Esophagus (tissue), 2 donors: Measurements from ENCODE around the gene KLRC3. TPM values are rescaled to one million over a fixed set of nuclear protein-coding genes. Genes with fewer than 3 reads are reported as not detected.

Experiments
- H3K27ac ChIP-seq, 2 donors: one replicate each; pipeline ENCODE4 v1.5.1; 2013; ENCODE audit warnings: low read depth in 2 of 2, mild to moderate bottlenecking in 2 of 2, inconsistent platforms in 1 of 2, low read length in 1 of 2, moderate library complexity in 1 of 2
- H3K27me3 ChIP-seq, 2 donors: one replicate each; pipeline ENCODE4 v1.6.1; 2013; ENCODE audit warnings: low read length in 2 of 2, control low read depth in 1 of 2, mild to moderate bottlenecking in 1 of 2; ENCODE audit not compliant: insufficient read depth in 2 of 2, control insufficient read depth in 1 of 2
- H3K36me3 ChIP-seq, 2 donors: one replicate each; pipeline ENCODE4 v1.6.1; 2013; ENCODE audit warnings: low read length in 1 of 2; ENCODE audit not compliant: control insufficient read depth in 2 of 2, insufficient read depth in 2 of 2
- H3K4me1 ChIP-seq, 2 donors: one replicate each; pipeline ENCODE4 v1.6.1; 2013; ENCODE audit warnings: low read length in 1 of 2; ENCODE audit not compliant: control insufficient read depth in 2 of 2, insufficient read depth in 2 of 2
- H3K4me3 ChIP-seq, 2 donors: one replicate each; pipeline ENCODE4 v1.5.1; 2013; ENCODE audit warnings: low read length in 2 of 2, mild to moderate bottlenecking in 2 of 2, low read depth in 1 of 2, moderate library complexity in 1 of 2
- H3K9me3 ChIP-seq, 2 donors: one replicate each; pipeline ENCODE4 v1.6.1; 2013; ENCODE audit warnings: mild to moderate bottlenecking in 2 of 2, low read depth in 1 of 2, low read length in 1 of 2, moderate library complexity in 1 of 2; ENCODE audit not compliant: control insufficient read depth in 2 of 2, insufficient read depth in 1 of 2
- WGBS, 2 donors: extraction: QIAGEN DNeasy Blood & Tissue Kit; methylation state at CpG; one replicate each; pipeline ENCODE4 v1.1.7; 2013; 5-methylcytosine and 5-hydroxymethylcytosine counted together
- polyA plus RNA-seq, 2 donors: library from polyadenylated mRNA; stranded (reverse); fragments of 200-250 nt; gene quantifications; one replicate each; pipeline ENCODE4 v1.2.3, GENCODE V29; 2013
- donor health status: healthy with polysubstance abuse.
- donor health status: Bipolar disorder and iron deficiency.

Gene KLRC3
- polyA plus RNA-seq, 2 donors = 0.06 to 0.18 TPM

GRCh38 chr12:10364815-10365622 is 55.4 kb downstream of the KLRC3 start:
- Histone ChIP-seq H3K4me1 (peaks cover 0 to 5% of the 10 kb centered on the region in 2 donors), H3K27ac (peak overlapping the region; percentile 96), H3K36me3 (no peaks in the 10 kb centered on the region), H3K9me3 (no peaks in the 10 kb centered on the region), H3K4me3 (peak overlapping the region; percentile 51 to 68), H3K27me3 (no peaks in the 10 kb centered on the region)
- 1% methylated on average over 15 of the region's 15 CpGs for WGBS, 2 donors

- no peaks in the 10 kb centered on the region for H3K27me3 ChIP-seq
- H3K9me3 ChIP-seq = no peaks in the 10 kb centered on the region
- H3K4me3 ChIP-seq = peak overlapping the region; percentile 51 to 68
- peaks cover 0 to 5% of the 10 kb centered on the region in 2 donors for H3K4me1 ChIP-seq
- no peaks in the 10 kb centered on the region for H3K36me3 ChIP-seq
- WGBS, 2 donors = 13 to 14% methylated on average over 19 of the region's 19 CpGs
- peak overlapping the region; percentile 96 for H3K27ac ChIP-seq
Measured at GRCh38 chr12:10363914-10364814, 56.2 kb downstream of the KLRC3 start.

- H3K36me3 ChIP-seq = no peaks in the 10 kb centered on the region
- peak overlapping the region; percentile 96 for H3K27ac ChIP-seq
- H3K4me3 ChIP-seq = peak overlapping the region; percentile 51 to 68
- H3K27me3 ChIP-seq = no peaks in the 10 kb centered on the region
- H3K9me3 ChIP-seq = no peaks in the 10 kb centered on the region
- H3K4me1 ChIP-seq = peaks cover 0 to 5% of the 10 kb centered on the region in 2 donors
- 44 to 52% methylated on average over 5 of the region's 5 CpGs for WGBS, 2 donors
Measured at GRCh38 chr12:10363658-10363913, 56.8 kb downstream of the KLRC3 start.

- WGBS, 2 donors = 36 to 39% methylated on average over 9 of the region's 9 CpGs
- Histone ChIP-seq H3K4me3 (peak overlapping the region in 1 of 2 donors; percentile 68), H3K4me1 (peaks cover 0 to 5% of the 10 kb centered on the region in 2 donors)
Measured at GRCh38 chr12:10362828-10363657, 57.4 kb downstream of the KLRC3 start.

GRCh38 chr12:10362325-10362724 is 58.1 kb downstream of the KLRC3 start:
- WGBS, 2 donors = 37 to 39% methylated on average over 3 of the region's 3 CpGs
- Histone ChIP-seq H3K36me3 (no peaks in the 10 kb centered on the region), H3K27me3 (no peaks in the 10 kb centered on the region), H3K27ac (peak overlapping the region; percentile 89 to 96), H3K4me3 (peak overlapping the region in 1 of 2 donors; percentile 16), H3K4me1 (peaks cover 0 to 5% of the 10 kb centered on the region in 2 donors), H3K9me3 (no peaks in the 10 kb centered on the region)

More at GRCh38 chr12:10362828-10363657, 57.4 kb downstream of the KLRC3 start:
- H3K27me3 ChIP-seq = no peaks in the 10 kb centered on the region
- H3K36me3 ChIP-seq = no peaks in the 10 kb centered on the region
- H3K9me3 ChIP-seq = no peaks in the 10 kb centered on the region
- peak overlapping the region; percentile 96 for H3K27ac ChIP-seq

Other genes starting within 250 kb of the KLRC3 start
- under 1 TPM; 0.14 to 0.20 TPM for gene OLR1, start 248.5 kb downstream of the KLRC3 start, polyA plus RNA-seq
- under 1 TPM; 0.04 TPM for gene TMEM52B, start 241.6 kb downstream of the KLRC3 start, polyA plus RNA-seq
- gene GABARAPL1, start 207.7 kb downstream of the KLRC3 start, polyA plus RNA-seq = 10 to 100 TPM; 15.0 to 25.3 TPM
- under 1 TPM; 0.16 to 0.46 TPM for gene KLRD1, start 112.7 kb downstream of the KLRC3 start, polyA plus RNA-seq
- 1 to 10 TPM; 2.7 to 3.8 TPM for gene KLRK1, start 30.6 kb downstream of the KLRC3 start, polyA plus RNA-seq
- under 1 TPM in 1 of 2 donors, not detected in 1; 0.04 TPM for gene KLRC4, start 10.8 kb downstream of the KLRC3 start, polyA plus RNA-seq
- under 1 TPM; 0.24 to 0.75 TPM for gene KLRC2, start 15.4 kb upstream of the KLRC3 start, polyA plus RNA-seq
- gene KLRC1, start 32.8 kb upstream of the KLRC3 start, polyA plus RNA-seq = under 1 TPM; 0.65 to 0.78 TPM
- gene EIF2S3B, start 85.3 kb upstream of the KLRC3 start, polyA plus RNA-seq = under 1 TPM; 0.32 to 0.45 TPM
- 10 to 100 TPM; 16.4 to 27.0 TPM for gene MAGOHB, start 193.0 kb upstream of the KLRC3 start, polyA plus RNA-seq